HG03135 (cell line): Measurements from ENCODE around the gene TM4SF5.

Experiments used
- ATAC-seq: cut with Tn5 transposase; IDR thresholded peaks from one replicate; pipeline ENCODE4 v1.9.1; 2021; ENCODE audit warnings: mild to moderate bottlenecking, moderate library complexity; ENCODE audit not compliant: unreplicated experiment

Gene TM4SF5, protein sequence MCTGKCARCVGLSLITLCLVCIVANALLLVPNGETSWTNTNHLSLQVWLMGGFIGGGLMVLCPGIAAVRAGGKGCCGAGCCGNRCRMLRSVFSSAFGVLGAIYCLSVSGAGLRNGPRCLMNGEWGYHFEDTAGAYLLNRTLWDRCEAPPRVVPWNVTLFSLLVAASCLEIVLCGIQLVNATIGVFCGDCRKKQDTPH

DNA sequence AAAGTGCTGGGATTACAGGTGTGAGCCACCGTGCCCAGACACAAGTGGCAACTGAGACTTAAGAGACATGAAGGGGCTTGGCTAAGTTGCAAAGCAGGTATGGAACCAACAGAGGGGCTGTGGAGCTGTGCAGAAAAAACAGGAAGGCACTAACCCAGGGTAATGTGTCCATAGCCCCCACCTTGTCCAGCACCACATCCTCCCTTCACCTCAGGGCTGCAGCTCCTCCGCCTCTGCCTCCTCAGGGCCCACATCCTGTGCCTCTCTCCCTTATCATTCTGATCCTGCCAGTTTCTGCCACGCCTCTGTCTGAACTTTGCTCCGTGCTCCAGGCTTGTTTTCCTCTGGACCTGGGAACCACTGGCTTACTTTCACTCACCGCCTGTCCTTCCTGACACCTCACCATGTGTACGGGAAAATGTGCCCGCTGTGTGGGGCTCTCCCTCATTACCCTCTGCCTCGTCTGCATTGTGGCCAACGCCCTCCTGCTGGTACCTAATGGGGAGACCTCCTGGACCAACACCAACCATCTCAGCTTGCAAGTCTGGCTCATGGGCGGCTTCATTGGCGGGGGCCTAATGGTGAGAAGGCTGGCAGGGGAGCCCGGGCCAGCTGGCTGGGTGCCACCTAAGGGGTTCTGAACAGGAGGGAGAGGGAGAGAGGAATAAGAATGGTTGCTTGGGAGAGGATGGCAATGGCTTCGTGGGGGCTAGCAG lies at the start of gene TM4SF5:
TM4SF5 (plus strand) TSS at position 368 of the 716 bp plus-strand sequence; CDS start at position 405, 37 bp downstream.
- no peak for ATAC-seq

DNA sequence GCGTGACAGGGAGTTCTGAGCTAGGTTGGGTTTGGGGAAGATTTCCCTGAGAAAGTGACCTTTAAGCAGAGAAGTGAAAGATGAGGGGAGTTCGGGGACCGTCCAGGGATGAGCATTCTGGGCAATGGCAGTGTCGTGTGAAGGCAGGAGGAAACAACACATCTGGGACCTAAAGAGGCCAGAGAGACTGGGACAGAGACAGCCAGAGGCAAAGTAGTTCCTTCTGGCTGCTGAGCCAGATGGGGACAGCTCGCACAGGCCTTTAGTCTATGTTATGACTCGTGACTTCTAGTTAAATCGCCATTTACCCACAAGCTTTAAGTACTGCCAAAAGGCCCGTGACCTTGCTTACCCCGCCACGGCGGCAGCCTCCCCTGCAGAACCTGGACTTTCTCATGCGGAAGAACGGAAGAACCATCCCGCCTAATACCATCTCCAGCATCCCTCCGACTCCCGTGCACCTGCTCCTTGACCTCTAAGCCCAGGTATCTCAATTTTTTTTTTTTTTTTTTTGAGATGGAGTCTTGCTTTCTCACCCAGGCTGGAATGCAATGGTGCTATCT lies 48.9 kb upstream of the TM4SF5 start:
- no peak for ATAC-seq

DNA sequence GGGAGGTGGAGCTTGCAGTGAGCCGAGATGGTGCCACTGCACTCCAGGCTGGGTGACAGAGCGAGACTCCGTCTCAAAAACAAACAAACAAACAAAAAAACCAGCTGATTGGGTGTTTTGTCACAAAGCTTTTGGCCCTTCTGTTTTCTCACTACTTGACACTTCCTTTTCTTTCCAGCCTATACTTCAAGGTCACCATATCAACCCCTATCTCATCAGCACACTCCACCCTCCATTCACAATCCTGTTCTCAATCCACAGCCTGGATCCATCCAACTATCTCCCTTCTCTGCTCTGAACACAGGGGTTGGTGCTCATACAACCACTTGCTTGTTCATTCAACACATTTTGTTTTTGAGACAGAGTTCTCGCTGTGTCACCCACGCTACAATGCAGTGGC lies 47.0 kb upstream of the TM4SF5 start:
- ATAC-seq, result no peak

DNA sequence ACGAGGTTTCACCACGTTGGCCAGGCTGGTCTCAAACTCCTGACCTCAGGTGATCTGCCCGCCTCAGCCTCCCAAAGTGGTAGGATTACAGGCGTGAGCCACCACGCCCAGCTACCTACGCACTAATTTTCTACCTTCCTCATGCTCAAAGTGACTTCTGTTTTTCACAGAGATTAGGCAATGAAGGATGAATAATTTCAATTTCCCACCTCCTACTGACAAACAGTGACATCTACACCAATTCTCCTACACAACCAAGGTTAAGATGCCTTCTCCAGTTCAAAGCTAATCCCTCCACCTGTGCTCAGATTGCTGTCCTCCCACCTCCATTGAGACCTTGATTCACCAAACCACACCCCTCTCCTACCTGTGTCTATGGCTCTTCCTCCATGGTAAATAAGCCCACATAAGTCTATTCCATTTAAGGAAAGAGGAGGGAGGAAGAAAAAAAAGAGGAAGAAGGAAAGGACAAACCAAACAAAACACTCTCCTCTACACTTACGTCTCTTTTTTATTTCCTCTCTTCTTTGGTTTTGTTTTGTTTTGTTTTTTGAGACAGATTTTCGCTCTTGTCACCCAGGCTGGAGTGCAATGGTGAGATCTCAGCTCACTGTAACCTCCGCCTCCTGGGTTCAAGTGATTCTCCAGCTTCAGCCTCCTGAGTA lies 45.9 kb upstream of the TM4SF5 start:
- ATAC-seq, result no peak

DNA sequence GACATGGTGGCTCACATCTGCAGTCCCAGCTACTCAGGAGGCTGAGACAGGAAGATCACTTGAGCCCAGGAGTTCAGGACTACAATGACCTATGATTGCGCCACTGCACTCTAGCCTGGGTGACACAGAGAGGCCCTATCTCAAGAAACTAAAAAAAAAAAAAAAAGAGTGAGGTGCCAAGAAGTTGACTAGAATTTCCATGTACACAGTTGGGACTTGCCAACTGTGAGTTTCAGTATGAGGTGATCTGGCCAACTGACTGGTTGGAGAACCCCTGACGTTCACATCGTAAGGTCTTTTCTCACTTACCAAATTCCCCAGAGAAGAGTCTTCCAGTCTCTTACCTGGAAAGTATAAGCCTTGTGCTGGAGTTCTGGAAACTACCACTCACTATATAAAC lies 43.6 kb upstream of the TM4SF5 start:
- no peak for ATAC-seq

DNA sequence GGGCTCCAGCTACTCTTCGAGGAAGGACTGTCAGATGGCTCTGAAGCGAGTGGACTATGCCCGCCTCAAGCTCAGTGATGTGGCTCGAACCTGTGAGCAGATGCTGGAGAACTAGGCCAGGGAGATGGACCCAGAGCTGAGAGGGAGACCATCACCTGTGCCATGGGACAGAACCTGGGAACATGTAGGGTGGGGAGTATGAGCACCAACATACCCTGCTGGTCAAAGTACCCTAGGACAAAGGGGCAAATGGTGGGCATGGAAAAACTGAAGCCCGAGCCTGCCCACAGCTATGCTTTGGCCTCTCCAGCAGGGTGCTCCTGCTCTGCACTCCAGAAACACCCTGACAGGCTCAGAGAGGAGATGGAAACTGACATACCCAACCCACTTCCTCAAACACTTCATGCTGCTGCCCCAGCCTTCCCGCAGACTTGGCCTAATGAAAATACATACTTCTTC lies 38.6 kb upstream of the TM4SF5 start:
- ATAC-seq, result no peak

DNA sequence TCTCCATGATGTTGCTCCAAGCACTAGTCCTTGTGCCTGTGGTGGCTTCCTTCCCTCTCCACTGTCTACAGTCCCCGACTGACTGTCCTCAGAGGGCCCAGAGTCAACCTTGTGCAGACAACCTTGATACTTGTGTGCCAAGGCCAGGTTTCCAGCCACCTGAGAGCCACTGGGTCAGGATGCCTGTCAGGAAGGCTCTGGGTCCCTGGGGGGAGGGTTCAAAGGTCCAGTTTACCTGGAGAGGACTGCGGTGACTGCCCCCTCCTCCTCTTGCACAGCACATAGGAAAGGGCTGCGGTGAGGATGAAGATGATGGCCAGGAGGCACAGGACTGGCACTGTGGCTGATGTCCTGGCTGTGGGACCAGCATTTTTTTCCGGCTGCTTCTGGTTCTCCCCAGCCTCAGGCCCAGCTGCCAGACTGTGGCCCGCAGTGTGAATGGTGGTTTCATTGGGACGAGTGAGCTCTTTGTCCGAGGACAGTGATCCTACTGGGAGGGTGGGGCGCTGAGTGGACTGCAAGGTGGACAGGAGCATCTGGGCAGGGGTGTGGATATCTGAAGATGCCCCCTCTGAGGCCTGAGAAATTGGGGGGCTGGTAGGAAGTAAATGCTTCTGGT lies 36.7 kb upstream of the TM4SF5 start:
- ATAC-seq, result no peak

DNA sequence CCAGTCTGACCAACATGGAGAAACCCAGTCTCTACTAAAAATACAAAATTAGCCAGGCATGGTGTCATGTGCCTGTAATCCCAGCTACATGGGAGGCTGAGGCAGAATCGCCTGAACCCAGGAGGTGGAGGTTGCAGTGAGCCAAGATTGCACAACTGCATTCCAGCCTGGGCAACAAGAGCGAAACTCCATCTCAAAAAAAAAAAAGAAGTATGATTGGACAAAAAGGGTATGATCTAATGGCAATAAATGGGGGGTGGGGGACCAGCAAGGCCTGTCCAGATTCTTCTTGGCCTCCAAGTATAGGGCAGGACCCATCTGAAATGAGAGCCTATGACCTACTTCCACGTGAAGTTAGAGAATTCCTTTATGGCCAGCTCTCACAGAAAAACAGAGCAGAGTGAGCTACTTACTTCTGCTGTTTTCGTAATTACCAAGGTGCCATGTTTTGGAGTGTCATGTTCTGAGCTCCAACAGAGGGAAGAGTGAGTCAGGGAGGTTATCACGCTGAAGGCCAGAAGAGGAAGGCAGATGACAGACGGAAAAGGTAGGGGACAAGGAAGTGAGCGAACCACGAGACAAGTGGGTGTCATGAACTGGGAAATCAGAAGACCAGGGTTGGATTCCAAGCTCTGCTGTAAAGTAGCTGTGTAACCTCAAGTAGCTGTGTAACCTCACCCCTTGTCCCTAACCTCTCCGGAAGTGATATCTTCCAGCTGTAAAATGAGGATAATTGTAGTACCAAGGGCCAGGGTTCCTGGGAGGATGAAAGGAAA lies 35.6 kb upstream of the TM4SF5 start:
- ATAC-seq, result no peak

DNA sequence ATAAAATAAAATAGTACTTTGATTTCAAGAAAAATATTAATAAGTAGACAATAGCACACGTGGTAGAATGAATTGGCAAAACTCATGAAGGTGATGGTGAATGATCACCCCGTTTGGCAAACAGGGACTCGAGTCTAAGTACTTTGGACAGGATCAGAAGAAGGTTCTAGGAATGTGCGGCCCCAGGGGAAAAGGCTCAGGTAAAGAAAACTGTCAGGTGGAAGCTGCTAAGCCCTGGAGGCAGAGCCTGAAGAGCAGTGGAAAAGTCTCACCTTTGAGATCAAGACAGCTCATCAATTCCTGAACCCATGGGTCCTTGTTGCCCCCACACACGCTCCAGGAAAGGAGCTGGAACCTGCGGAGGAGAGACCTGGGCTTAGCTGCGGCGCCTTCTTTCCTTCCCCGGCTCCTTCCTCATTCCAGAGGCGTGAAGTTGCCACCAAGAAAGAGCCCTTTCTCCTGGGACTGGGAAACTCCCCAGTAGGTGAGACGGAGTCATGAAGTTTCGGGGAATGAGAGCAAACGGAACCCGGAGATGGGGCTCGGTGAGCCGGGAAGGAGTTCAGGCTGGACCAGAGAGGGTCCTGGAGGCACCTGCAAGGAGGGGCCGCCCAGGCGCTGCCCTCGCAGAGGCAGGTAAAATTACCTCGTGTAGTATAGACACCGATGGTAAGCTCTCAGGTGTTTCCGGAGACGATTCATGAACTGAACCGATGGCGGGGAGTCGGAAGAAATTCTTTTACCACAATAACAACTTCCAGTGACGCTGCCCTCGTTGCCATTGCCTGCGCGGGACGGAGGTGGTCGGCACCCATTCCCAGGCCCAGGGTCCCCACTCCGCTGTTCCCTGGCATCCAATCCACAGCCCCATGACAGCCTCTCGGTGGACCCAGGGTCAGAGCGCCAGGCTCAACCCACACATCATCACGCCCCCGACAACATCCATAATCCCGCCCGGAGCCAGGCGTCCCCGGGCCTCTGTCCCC lies 33.3 kb upstream of the TM4SF5 start:
- ATAC-seq, result no peak

DNA sequence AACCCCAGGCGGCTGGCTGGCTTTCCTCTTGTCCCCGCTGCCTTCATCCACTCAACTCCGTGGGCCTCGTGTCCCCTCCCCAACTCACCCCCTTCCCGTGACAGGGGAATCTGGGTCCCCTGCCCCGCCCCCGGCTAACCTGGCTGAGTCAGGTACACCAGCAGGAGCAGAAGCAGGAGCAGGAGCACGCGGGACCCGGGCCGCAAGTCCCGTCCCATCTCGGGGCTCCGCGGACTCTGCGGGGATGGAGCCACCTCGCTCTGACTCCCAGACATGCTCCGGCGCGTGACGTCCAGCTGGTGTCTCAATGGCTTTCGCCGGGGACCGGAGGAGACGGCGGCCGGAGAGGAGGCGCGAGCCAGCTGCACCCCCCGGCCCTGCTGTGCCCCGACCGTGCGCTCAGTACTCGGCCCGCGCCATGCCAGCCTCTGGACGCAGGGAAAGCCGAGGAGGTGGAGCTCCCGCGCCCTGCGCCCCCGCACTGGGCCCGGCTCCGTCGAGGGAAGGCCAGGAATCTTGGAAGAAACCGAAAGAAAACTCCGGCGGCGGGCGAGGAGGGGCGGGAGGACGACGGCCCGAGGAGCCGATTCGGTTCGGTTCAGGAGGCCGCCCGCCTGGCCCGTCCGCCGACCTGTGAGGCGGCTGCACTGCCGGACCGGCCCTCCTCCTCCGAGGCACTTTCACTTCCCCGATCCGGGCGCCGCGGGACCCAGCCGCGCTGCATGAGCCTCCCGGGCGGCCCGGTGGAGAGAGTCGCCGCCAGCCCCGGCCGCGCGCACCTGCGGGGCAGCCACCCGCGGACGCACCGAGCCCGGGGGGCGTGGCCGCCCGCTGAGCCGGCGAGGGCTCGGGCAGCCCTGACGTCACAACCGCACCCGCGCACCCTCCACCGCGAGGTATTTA lies 32.3 kb upstream of the TM4SF5 start, which contains the start of the genes CXCL16 and ZMYND15:
CXCL16 (minus strand) TSS at position 807 of the 903 bp plus-strand sequence; CDS start at position 218, 589 bp downstream.
ZMYND15 (plus strand) TSS at position 712 of the 903 bp plus-strand sequence. CDS start 716 bp downstream, outside the sequence.
- no peak for ATAC-seq

DNA sequence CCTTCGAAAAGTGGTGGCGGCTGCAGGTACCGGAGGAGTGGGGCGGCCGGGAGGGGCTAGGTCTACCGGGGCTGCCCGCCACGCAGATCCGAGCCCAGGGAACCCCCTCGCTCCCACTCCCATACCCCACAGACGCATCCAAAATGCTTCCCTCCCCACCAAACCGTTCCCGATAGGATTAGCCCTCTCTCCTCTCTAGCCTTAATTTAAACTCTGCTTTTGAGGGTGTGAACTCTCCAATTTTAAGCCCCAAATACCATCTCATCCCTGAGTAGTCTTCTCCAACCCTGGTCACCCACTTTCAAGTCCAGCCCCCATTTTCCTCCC lies 31.7 kb upstream of the TM4SF5 start:
- no peak for ATAC-seq

DNA sequence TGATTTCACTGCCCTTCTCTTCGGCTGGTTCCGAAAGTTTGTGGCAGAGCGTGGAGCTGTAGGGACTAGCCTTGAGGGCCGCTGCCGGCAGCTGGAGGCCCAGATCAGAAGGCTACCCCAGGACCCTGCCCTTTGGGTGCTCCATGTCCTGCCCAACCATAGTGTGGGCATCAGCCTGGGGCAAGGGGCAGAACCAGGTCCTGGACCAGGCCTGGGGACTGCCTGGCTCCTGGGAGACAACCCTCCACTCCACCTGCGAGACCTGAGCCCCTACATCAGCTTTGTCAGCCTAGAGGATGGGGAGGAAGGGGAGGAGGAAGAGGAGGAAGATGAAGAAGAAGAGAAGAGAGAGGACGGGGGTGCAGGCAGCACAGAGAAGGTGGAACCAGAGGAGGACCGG lies 31.1 kb upstream of the TM4SF5 start:
- ATAC-seq, result no peak

DNA sequence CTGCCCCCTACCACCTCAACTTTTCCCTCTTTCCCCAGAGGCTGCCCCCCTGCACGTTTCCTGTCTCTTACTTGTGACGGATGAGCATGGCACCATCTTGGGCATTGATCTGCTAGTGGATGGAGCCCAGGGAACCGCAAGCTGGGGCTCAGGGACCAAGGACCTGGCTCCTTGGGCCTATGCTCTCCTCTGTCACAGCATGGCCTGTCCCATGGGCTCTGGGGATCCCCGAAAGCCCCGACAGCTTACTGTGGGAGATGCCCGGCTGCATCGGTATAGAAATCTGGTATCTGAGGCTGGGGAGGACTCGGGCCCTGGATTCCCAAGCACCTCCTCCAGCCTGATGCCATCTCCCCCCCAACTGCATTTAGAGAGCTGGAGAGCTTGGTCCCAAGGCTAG lies 30.1 kb upstream of the TM4SF5 start:
- ATAC-seq, result no peak

DNA sequence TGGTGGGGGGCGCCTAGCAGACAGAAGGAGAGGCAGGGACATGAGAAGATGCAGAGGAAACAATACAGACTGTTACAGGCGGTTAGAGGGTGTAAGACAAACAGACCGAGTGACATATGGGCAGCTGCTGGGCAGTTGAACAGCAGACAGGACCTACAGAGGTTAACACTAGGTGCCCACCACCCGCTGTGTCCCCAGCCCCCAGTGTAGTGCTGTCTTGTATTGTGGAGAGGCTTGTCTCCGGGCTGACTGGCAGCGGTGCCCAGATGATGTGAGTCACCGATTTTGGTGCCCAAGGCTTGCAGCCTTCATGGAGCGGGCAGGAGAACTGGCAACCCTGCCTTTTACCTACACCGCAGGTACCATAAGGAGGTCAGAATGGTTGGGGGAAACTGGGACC lies 29.6 kb upstream of the TM4SF5 start:
- ATAC-seq, result no peak

DNA sequence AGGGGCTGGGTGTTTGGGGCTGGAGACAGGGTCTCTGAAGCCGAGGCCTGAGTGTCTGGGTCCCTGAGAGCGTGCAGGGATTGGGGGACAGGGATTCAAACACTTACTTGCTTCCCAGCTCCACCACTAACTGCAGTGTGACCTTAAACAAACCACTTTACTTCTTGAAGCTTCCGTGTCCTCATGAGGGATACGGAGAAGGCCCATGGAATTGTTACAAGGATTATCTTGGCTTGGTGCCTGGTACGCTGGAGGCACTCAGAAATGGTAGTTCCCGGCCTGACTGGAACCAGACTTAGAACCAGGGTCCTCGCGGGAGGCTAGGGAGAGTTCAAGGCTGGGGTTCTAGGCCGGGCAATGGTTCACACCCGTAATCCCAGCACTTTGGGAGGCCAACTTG lies 29.1 kb upstream of the TM4SF5 start:
- no peak for ATAC-seq

DNA sequence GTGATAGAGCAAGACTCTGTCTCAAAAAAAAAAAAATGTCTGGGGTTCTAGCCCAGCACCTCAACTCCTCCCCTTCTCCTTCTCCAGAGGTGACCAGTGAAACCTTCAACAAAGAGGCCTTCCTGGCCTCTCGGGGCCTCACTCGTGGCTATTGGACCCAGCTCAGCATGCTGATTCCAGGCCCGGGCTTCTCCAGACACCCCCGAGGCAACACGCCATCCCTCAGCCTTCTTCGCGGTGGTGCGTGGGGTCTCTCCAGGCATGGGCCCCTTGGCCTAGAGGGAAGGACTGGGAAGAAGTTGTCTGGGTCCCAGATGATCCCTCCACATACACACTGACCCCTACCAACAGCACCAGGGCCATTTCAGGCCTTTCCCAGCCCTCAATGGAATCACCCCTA lies 28.5 kb upstream of the TM4SF5 start:
- no peak for ATAC-seq

DNA sequence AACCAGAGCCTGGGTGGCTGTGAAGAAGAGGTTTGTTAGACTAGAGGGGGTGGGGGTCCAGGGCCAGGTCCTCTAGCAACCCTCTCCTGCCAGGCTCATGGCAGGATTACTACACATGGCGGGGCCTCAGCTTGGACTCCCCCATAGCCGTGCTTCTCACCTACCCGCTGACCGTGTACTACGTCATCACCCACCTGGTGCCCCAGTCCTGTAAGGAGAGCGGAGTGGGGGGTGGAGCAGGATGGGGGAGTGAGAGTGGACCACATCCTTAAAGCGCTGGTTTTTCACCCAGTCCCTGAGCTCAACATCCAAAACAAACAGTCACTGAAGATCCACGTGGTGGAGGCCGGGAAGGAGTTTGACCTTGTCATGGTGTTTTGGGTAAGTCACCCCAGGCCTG lies 27.8 kb upstream of the TM4SF5 start:
- ATAC-seq, result no peak
